HG02938 (cell line): ENCODE measurements around the gene UXS1.

Experiments
- ATAC-seq: cut with Tn5 transposase; IDR thresholded peaks from one replicate; pipeline ENCODE4 v1.9.1; 2021; ENCODE audit warnings: mild to moderate bottlenecking, moderate library complexity; ENCODE audit not compliant: unreplicated experiment

UXS1 gene

GRCh38 chr2:106054880-106055655 lies 139.0 kb downstream of the UXS1 start:
- no peak for ATAC-seq

- ATAC-seq = no peak
Observed at GRCh38 chr2:106054321-106054720, 139.8 kb downstream of the UXS1 start.

- ATAC-seq = no peak
Observed at GRCh38 chr2:106053581-106053980, 140.5 kb downstream of the UXS1 start.

- no peak for ATAC-seq
Observed at GRCh38 chr2:106053116-106053515, 141.0 kb downstream of the UXS1 start.

GRCh38 chr2:106044859-106045258 lies 149.2 kb downstream of the UXS1 start:
- ATAC-seq = no peak

GRCh38 chr2:106044021-106044420 lies 150.1 kb downstream of the UXS1 start:
- ATAC-seq = no peak
